H1 (cell line): ENCODE data around the gene ITPR3. TPM values are rescaled to one million over a fixed set of nuclear protein-coding genes. Genes with fewer than 3 reads are reported as not detected.

ENCODE experiments used
- CTCF ChIA-PET: fragments of 300-600 bp; sonication (Branson Sonifier 250); formaldehyde crosslinking; loops from one replicate; lab custom pipeline; 2021; ENCODE audit not compliant: partially characterized antibody; lab: Charles Lee
- POLR2A ChIA-PET: fragments of 300-600 bp; sonication (Branson Sonifier 250); formaldehyde crosslinking; loops from one replicate; lab custom pipeline; 2021; ENCODE audit warnings: inconsistent platforms; ENCODE audit not compliant: partially characterized antibody; lab: Charles Lee
- DNase-seq, 2 experiments: peaks; one replicate each; pipeline versions ENCODE4 v3.0.0 to v3.0.0-alpha.2; 2010 to 2022; ENCODE audit warnings: low spot score in 2 of 2, low read depth in 1 of 2, mixed read lengths in 1 of 2
- FAIRE-seq: peaks from 2 replicates; lab custom pipeline; 2011; peaks lifted over from hg19 to GRCh38; lab: Jason Lieb, UNC
- H2AFZ ChIP-seq: 2 replicates; pipeline ENCODE4 v1.8.1; 2012; ENCODE audit warnings: low read length, inconsistent platforms
- H2AK5ac ChIP-seq: 2 replicates; pipeline ENCODE4 v1.6.1; 2013; ENCODE audit warnings: low read depth, low read length
- H2BK120ac ChIP-seq: replicated peaks from 2 replicates; pipeline ENCODE3; 2013; ENCODE audit warnings: low read depth, low read length, inconsistent platforms
- H2BK12ac ChIP-seq: 2 replicates; pipeline ENCODE4 v1.6.1; 2013; ENCODE audit warnings: low read depth, low read length
- H2BK15ac ChIP-seq: 2 replicates; pipeline ENCODE4 v1.6.1; 2013; ENCODE audit warnings: low read length
- H2BK20ac ChIP-seq: 2 replicates; pipeline ENCODE4 v1.6.1; 2013; ENCODE audit warnings: low read length
- H2BK5ac ChIP-seq: 2 replicates; pipeline ENCODE4 v1.6.1; 2013; ENCODE audit warnings: low read depth, low read length
- H3K14ac ChIP-seq: 2 replicates; pipeline ENCODE4 v1.6.1; 2013; ENCODE audit warnings: inconsistent platforms; ENCODE audit not compliant: insufficient read length
- H3K18ac ChIP-seq: 2 replicates; pipeline ENCODE4 v1.6.1; 2013; ENCODE audit warnings: low read length; ENCODE audit errors: extremely low read depth
- H3K23ac ChIP-seq: 2 replicates; pipeline ENCODE4 v1.6.1; 2013; ENCODE audit warnings: inconsistent platforms; ENCODE audit not compliant: insufficient read length
- H3K23me2 ChIP-seq: 2 replicates; pipeline ENCODE4 v1.6.1; 2013; ENCODE audit warnings: low read depth, low read length
- H3K27ac ChIP-seq: 2 replicates; pipeline ENCODE4 v1.6.1; 2011; ENCODE audit warnings: low read depth, low read length, inconsistent platforms
- H3K27me3 ChIP-seq, 4 experiments: replicated peaks in 1 of 4; 1 replicate in 1 of 4; 2 replicates in 3 of 4; pipeline versions ENCODE4 v1.6.1 to v1.8.1; 2011 to 2013; ENCODE audit warnings: low read length in 3 of 4, mild to moderate bottlenecking in 3 of 4, inconsistent platforms in 2 of 4, mixed read lengths in 2 of 4, moderate library complexity in 1 of 4; ENCODE audit not compliant: control insufficient read depth in 3 of 4, insufficient read depth in 3 of 4; ENCODE audit errors: extremely low read depth in 1 of 4
- H3K36me3 ChIP-seq, 4 experiments: 2 replicates each; pipeline versions ENCODE4 v1.6.1 to v1.8.1; 2011 to 2013; ENCODE audit warnings: mild to moderate bottlenecking in 4 of 4, low read length in 3 of 4, moderate library complexity in 2 of 4, control low read depth in 1 of 4, inconsistent platforms in 1 of 4; ENCODE audit not compliant: insufficient read depth in 4 of 4, control insufficient read depth in 2 of 4
- H3K4ac ChIP-seq: replicated peaks from 2 replicates; pipeline ENCODE3; 2013; ENCODE audit warnings: low read length, low read depth, mixed read lengths, inconsistent platforms; ENCODE audit not compliant: insufficient read length
- H3K4me1 ChIP-seq, 4 experiments: replicated peaks in 1 of 4; 1 replicate in 1 of 4; 2 replicates in 3 of 4; pipeline versions ENCODE4 v1.6.1 to v1.8.1; 2011 to 2013; ENCODE audit warnings: low read length in 3 of 4, inconsistent platforms in 2 of 4, mixed read lengths in 1 of 4; ENCODE audit not compliant: insufficient read depth in 4 of 4, control insufficient read depth in 3 of 4
- H3K4me2 ChIP-seq, 2 experiments: 2 replicates each; pipeline versions ENCODE4 v1.6.1 to v1.8.1; 2011 to 2013; ENCODE audit warnings: low read depth in 2 of 2, low read length in 2 of 2, control low read depth in 1 of 2, inconsistent platforms in 1 of 2, mild to moderate bottlenecking in 1 of 2; ENCODE audit not compliant: insufficient read depth in 1 of 2
- H3K4me3 ChIP-seq, 4 experiments: fragments of 200-600, 300-600 bp in 1 of 4; sonication (generic), shearing (Covaris generic), sonication (Bioruptor Twin) in 1 of 4; 2 replicates each; pipeline versions ENCODE4 v1.5.1 to v1.8.1; 2011 to 2016; ENCODE audit warnings: low read length in 4 of 4, low read depth in 3 of 4, control low read depth in 2 of 4, inconsistent platforms in 2 of 4, mild to moderate bottlenecking in 2 of 4, mixed read lengths in 1 of 4, moderate library complexity in 1 of 4; ENCODE audit not compliant: insufficient read depth in 2 of 4; ENCODE audit errors: extremely low read depth in 1 of 4
- H3K56ac ChIP-seq: replicated peaks from 2 replicates; pipeline ENCODE3; 2013; ENCODE audit warnings: low read depth, mild to moderate bottlenecking, mixed read lengths, low read length, inconsistent platforms; ENCODE audit not compliant: insufficient read length
- H3K79me1 ChIP-seq: 2 replicates; pipeline ENCODE4 v1.6.1; 2013; ENCODE audit warnings: low read depth, low read length, control low read depth
- H3K79me2 ChIP-seq, 2 experiments: 2 replicates each; pipeline versions ENCODE4 v1.6.1 to v1.8.1; 2012 to 2013; ENCODE audit warnings: low read length in 2 of 2, mild to moderate bottlenecking in 2 of 2, inconsistent platforms in 1 of 2; ENCODE audit not compliant: insufficient read depth in 2 of 2, control insufficient read depth in 1 of 2
- H3K9ac ChIP-seq, 4 experiments: replicated peaks in 1 of 4; 1 replicate in 1 of 4; 2 replicates in 3 of 4; pipeline versions ENCODE4 v1.6.1 to v1.8.1; 2011 to 2013; ENCODE audit warnings: low read depth in 3 of 4, low read length in 3 of 4, control low read depth in 2 of 4, mild to moderate bottlenecking in 2 of 4, moderate library complexity in 2 of 4, inconsistent platforms in 1 of 4; ENCODE audit errors: extremely low read depth in 1 of 4
- H3K9me3 ChIP-seq, 2 experiments: 2 replicates each; pipeline versions ENCODE4 v1.6.1 to v1.8.1; 2012 to 2013; ENCODE audit warnings: mild to moderate bottlenecking in 2 of 2, moderate library complexity in 2 of 2, control low read depth in 1 of 2, inconsistent platforms in 1 of 2, low read depth in 1 of 2, low read length in 1 of 2, mixed read lengths in 1 of 2; ENCODE audit not compliant: insufficient read depth in 2 of 2
- H4K20me1 ChIP-seq, 2 experiments: replicated peaks in 1 of 2; 2 replicates each; pipeline versions ENCODE3 to v1.8.1; 2011 to 2013; ENCODE audit warnings: inconsistent platforms in 2 of 2, low read length in 2 of 2, mild to moderate bottlenecking in 1 of 2; ENCODE audit not compliant: insufficient read depth in 2 of 2, control insufficient read depth in 1 of 2
- H4K5ac ChIP-seq: 2 replicates; pipeline ENCODE4 v1.6.1; 2013; ENCODE audit warnings: low read length, low read depth, mixed read lengths, inconsistent platforms; ENCODE audit not compliant: insufficient read length
- H4K8ac ChIP-seq: 2 replicates; pipeline ENCODE4 v1.8.0; 2013; ENCODE audit warnings: mild to moderate bottlenecking, moderate library complexity, low read length, inconsistent platforms; ENCODE audit not compliant: insufficient read depth; ENCODE audit errors: extremely low read depth
- H4K91ac ChIP-seq: replicated peaks from 2 replicates; pipeline ENCODE3; 2013; ENCODE audit warnings: low read length, mixed read lengths, inconsistent platforms; ENCODE audit not compliant: insufficient read length
- ASH2L ChIP-seq: fragments of 200-600, 300-600 bp; sonication (generic); IDR thresholded peaks from one replicate; pipeline ENCODE4 v1.7.1; 2017; ENCODE audit warnings: low read length
- BCL11A ChIP-seq, 2 experiments: IDR thresholded peaks; one replicate each; pipeline ENCODE4 v1.6.1; 2011; ENCODE audit warnings: low read depth in 2 of 2, low read length in 2 of 2, mild to moderate bottlenecking in 2 of 2
- JUND ChIP-seq: IDR thresholded peaks from 2 replicates; pipeline ENCODE4 v1.6.1; 2011; ENCODE audit warnings: mild to moderate bottlenecking, improper control_type of control experiment, low read length
- KDM5A ChIP-seq: fragments of 200-600 bp; IDR thresholded peaks from 2 replicates; pipeline ENCODE4 v1.7.1; 2012; ENCODE audit warnings: mild to moderate bottlenecking, low read length, inconsistent platforms, mixed read lengths
- MAX ChIP-seq: IDR thresholded peaks from 2 replicates; pipeline ENCODE4 v1.6.1; 2012; ENCODE audit warnings: inconsistent platforms
- NRF1 ChIP-seq: IDR thresholded peaks from 2 replicates; pipeline ENCODE4 v1.6.1; 2011; ENCODE audit warnings: mild to moderate bottlenecking, low read depth, low read length, improper control_type of control experiment
- SIRT6 ChIP-seq: IDR thresholded peaks from one replicate; pipeline ENCODE4 v1.7.1; 2012; ENCODE audit warnings: low read length, inconsistent platforms
- TAF7 ChIP-seq: optimal IDR thresholded peaks from 2 replicates; pipeline ENCODE3; 2011; ENCODE audit warnings: low read depth, mild to moderate bottlenecking, inconsistent platforms, low read length, moderate library complexity, borderline replicate concordance
- TCF12 ChIP-seq: IDR thresholded peaks from 2 replicates; pipeline ENCODE4 v1.6.1; 2011; ENCODE audit warnings: low read depth, mild to moderate bottlenecking, low read length
- WGBS, 2 experiments: shearing (Covaris generic) in 1 of 2; methylation state at CpG; one replicate each; pipeline versions ENCODE4 v1.1.6 to v1.1.7; 2013 to 2015; ENCODE audit warnings: low lambda C conversion rate in 2 of 2, mixed read lengths in 2 of 2, inconsistent platforms in 1 of 2, low coverage in 1 of 2, missing lambda C conversion rate in 1 of 2; ENCODE audit not compliant: insufficient replicate concordance in 2 of 2, insufficient coverage in 1 of 2, insufficient read length in 1 of 2; ENCODE audit errors: extremely low coverage in 1 of 2, missing lambda C conversion rate in 1 of 2; 5-methylcytosine and 5-hydroxymethylcytosine counted together
- polyA plus RNA-seq, 7 experiments: library from polyadenylated mRNA; depleted of rRNA in 3 of 7; stranded (reverse) in 5 of 7; unstranded in 2 of 7; fragments of >200 nt in 5 of 7; fragments of 200-250 nt in 2 of 7; gene quantifications; 1 replicate in 5 of 7; 2 replicates in 1 of 7; 4 replicates in 1 of 7; pipeline versions ENCODE4 v1.2.1 to v1.2.3, GENCODE V29; 2011 to 2013; ENCODE audit warnings: missing spikeins in 2 of 7, mixed read lengths in 2 of 7
- total RNA-seq: library from RNA; stranded (reverse); fragmentation: NEBNext Ultra II Directional; extraction: Animal tissue kit (Norgen Biotek cat#: 25700); gene quantifications from 2 replicates; pipeline ENCODE4 v1.2.1, GENCODE V29; 2021

The ITPR3 gene
- total and polyA plus RNA-seq, 2 of the 8 experiments (the other 6 are each of a cell fraction or from before 2014, with no cell fraction given) = 29.1 to 45.7 TPM

- H2BK5ac ChIP-seq = no peak overlapping the region
- no peaks in the 10 kb centered on the region for H3K36me3 ChIP-seq
- H2BK120ac ChIP-seq = no peak overlapping the region
- 91% methylated on average over 7 of the region's 7 CpGs; no CpG with 5 or more reads in 1 of the 2 experiments for WGBS, 2 experiments
- H3K9ac ChIP-seq = no peak overlapping the region
- no peak overlapping the region; the same call in 1 of the 2 replicates for H4K8ac ChIP-seq
- H3K18ac ChIP-seq = no peak overlapping the region
- H4K91ac ChIP-seq = no peak overlapping the region
- POLR2A ChIA-PET = no interaction called here
- TF ChIP-seq SIRT6 (no peak), BCL11A (IDR thresholded peaks at IDR 0.05; ENCODE audit: low read depth in 2 of 2, low read length in 2 of 2) (no peak), JUND (no peak), NRF1 (no peak), ASH2L (no peak), MAX (no peak), KDM5A (no peak), TCF12 (no peak), TAF7 (no peak)
- TF ChIP-seq, all 59 proteins: peak for 0
- CTCF ChIA-PET = interaction anchor here (1.1 to 2.6 kb wide), 6 partner anchors 14 to 141 kb away, joined by 3 to 10 read pairs (median 3); partner anchors contain the start of gene UQCC2
- H3K27ac ChIP-seq = no peak overlapping the region
- no peak overlapping the region for H2BK12ac ChIP-seq
- no peak for DNase-seq
- no peak overlapping the region for H3K56ac ChIP-seq
- H3K4me1 ChIP-seq = peaks cover 0 to 2% (median 0%) of the 10 kb centered on the region in 4 experiments; a peak in 4 of 7 replicates
- no peaks in the 10 kb centered on the region for H3K23me2 ChIP-seq
- H2BK15ac ChIP-seq = no peak overlapping the region
- no peak overlapping the region for H3K4me3 ChIP-seq
- no peak overlapping the region for H4K5ac ChIP-seq
- H4K20me1 ChIP-seq = no peaks in the 10 kb centered on the region
- H3K79me2 ChIP-seq = no peaks in the 10 kb centered on the region
- no peaks in the 10 kb centered on the region; a peak in 1 of 4 replicates for H3K9me3 ChIP-seq
- no peak overlapping the region for H3K4me2 ChIP-seq
- H3K4ac ChIP-seq = no peak overlapping the region
- no peak overlapping the region for H2BK20ac ChIP-seq
- H3K27me3 ChIP-seq = peaks cover 0 to 6% (median 0%) of the 10 kb centered on the region in 4 experiments; a peak in 3 of 7 replicates
- no peaks in the 10 kb centered on the region for H3K79me1 ChIP-seq
- no peak overlapping the region for H3K23ac ChIP-seq
- no peak for FAIRE-seq
- H3K14ac ChIP-seq = no peak overlapping the region
- no peak overlapping the region for H2AFZ ChIP-seq
- H2AK5ac ChIP-seq = no peak overlapping the region
Observed at GRCh38 chr6:33731035-33731434, 109.9 kb downstream of the ITPR3 start.
